H9 (cell line): ENCODE results near the gene FILIP1. TPM values are rescaled to one million over a fixed set of nuclear protein-coding genes. Genes with fewer than 3 reads are reported as not detected.

Source experiments
- DNase-seq: peaks from one replicate; pipeline ENCODE4 v3.0.0-alpha.2; 2017
- H2AFZ ChIP-seq: one replicate; pipeline ENCODE4 v1.6.1; 2013; ENCODE audit warnings: mild to moderate bottlenecking, low read length, control low read depth, moderate library complexity
- H2AK5ac ChIP-seq: 2 replicates; pipeline ENCODE4 v1.6.1; 2013; ENCODE audit warnings: low read length, control low read depth, mixed read lengths; ENCODE audit not compliant: insufficient read length
- H2BK120ac ChIP-seq: one replicate; pipeline ENCODE4 v1.6.1; 2013; ENCODE audit warnings: low read depth, mild to moderate bottlenecking, low read length, control low read depth, inconsistent platforms; ENCODE audit not compliant: poor library complexity, severe bottlenecking
- H2BK12ac ChIP-seq: 2 replicates; pipeline ENCODE4 v1.6.1; 2013; ENCODE audit warnings: low read length, control low read depth, mixed read lengths, low read depth; ENCODE audit not compliant: insufficient read length
- H2BK15ac ChIP-seq: 2 replicates; pipeline ENCODE4 v1.6.1; 2013; ENCODE audit warnings: low read depth, low read length, control low read depth
- H2BK20ac ChIP-seq: one replicate; pipeline ENCODE4 v1.6.1; 2013; ENCODE audit warnings: low read depth, mild to moderate bottlenecking, low read length, control low read depth, inconsistent platforms; ENCODE audit not compliant: poor library complexity, severe bottlenecking
- H2BK5ac ChIP-seq: 2 replicates; pipeline ENCODE4 v1.6.1; 2013; ENCODE audit warnings: low read length, control low read depth, mixed read lengths; ENCODE audit not compliant: insufficient read length
- H3K14ac ChIP-seq: 2 replicates; pipeline ENCODE4 v1.6.1; 2013; ENCODE audit warnings: low read length, control low read depth; ENCODE audit not compliant: insufficient read depth
- H3K18ac ChIP-seq: 2 replicates; pipeline ENCODE4 v1.6.1; 2013; ENCODE audit warnings: low read depth, mild to moderate bottlenecking, mixed read lengths, low read length, control low read depth; ENCODE audit not compliant: insufficient read length
- H3K23ac ChIP-seq: 2 replicates; pipeline ENCODE4 v1.6.1; 2013; ENCODE audit warnings: low read length, control low read depth, mixed read lengths, low read depth; ENCODE audit not compliant: insufficient read length
- H3K23me2 ChIP-seq: 2 replicates; pipeline ENCODE4 v1.6.1; 2013; ENCODE audit warnings: low read depth, mild to moderate bottlenecking, mixed read lengths, low read length, control low read depth; ENCODE audit not compliant: insufficient read length, poor library complexity, severe bottlenecking
- H3K27ac ChIP-seq: 2 replicates; pipeline ENCODE4 v1.5.1; 2013; ENCODE audit warnings: low read length, control low read depth, mixed read lengths, low read depth; ENCODE audit not compliant: insufficient read length
- H3K27me3 ChIP-seq: 2 replicates; pipeline ENCODE4 v1.6.1; 2013; ENCODE audit warnings: low read length, control low read depth, inconsistent platforms; ENCODE audit not compliant: insufficient read depth
- H3K4ac ChIP-seq: 2 replicates; pipeline ENCODE4 v1.6.1; 2013; ENCODE audit warnings: low read depth, mild to moderate bottlenecking, control low read depth, inconsistent platforms, low read length, moderate library complexity
- H3K4me1 ChIP-seq: 2 replicates; pipeline ENCODE4 v1.6.1; 2013; ENCODE audit warnings: low read length, control low read depth, inconsistent platforms; ENCODE audit not compliant: insufficient read depth
- H3K4me2 ChIP-seq: 2 replicates; pipeline ENCODE4 v1.6.1; 2013; ENCODE audit warnings: low read length, control low read depth, mixed read lengths; ENCODE audit not compliant: insufficient read length, insufficient read depth
- H3K56ac ChIP-seq: 2 replicates; pipeline ENCODE4 v1.6.1; 2013; ENCODE audit warnings: low read depth, mild to moderate bottlenecking, mixed read lengths, low read length, control low read depth; ENCODE audit not compliant: insufficient read length
- H3K79me1 ChIP-seq: 2 replicates; pipeline ENCODE4 v1.6.1; 2013; ENCODE audit warnings: low read depth, mild to moderate bottlenecking, moderate library complexity, low read length, control low read depth, inconsistent platforms; ENCODE audit not compliant: insufficient read depth, poor library complexity, severe bottlenecking
- H3K79me2 ChIP-seq: 2 replicates; pipeline ENCODE4 v1.6.1; 2013; ENCODE audit warnings: low read length, control low read depth, inconsistent platforms; ENCODE audit not compliant: insufficient read depth
- H3K9ac ChIP-seq: 2 replicates; pipeline ENCODE4 v1.6.1; 2013; ENCODE audit warnings: low read length, control low read depth, mixed read lengths; ENCODE audit not compliant: insufficient read length; ENCODE audit errors: extremely low read depth
- H3K9me3 ChIP-seq: one replicate; pipeline ENCODE4 v1.6.1; 2013; ENCODE audit warnings: low read depth, low read length, inconsistent platforms; ENCODE audit not compliant: control insufficient read depth
- H3T11ph ChIP-seq: one replicate; pipeline ENCODE4 v1.6.1; 2013; ENCODE audit warnings: mild to moderate bottlenecking, low read length, control low read depth, inconsistent platforms
- H4K20me1 ChIP-seq: one replicate; pipeline ENCODE4 v1.6.1; 2013; ENCODE audit not compliant: control insufficient read depth, insufficient read length, insufficient read depth
- H4K5ac ChIP-seq: 2 replicates; pipeline ENCODE4 v1.6.1; 2013; ENCODE audit warnings: low read depth, mild to moderate bottlenecking, mixed read lengths, low read length, control low read depth; ENCODE audit not compliant: insufficient read length
- H4K8ac ChIP-seq: replicated peaks from 2 replicates; pipeline ENCODE4 v1.6.1; 2013; ENCODE audit warnings: low read length, control low read depth, mixed read lengths, low read depth; ENCODE audit not compliant: insufficient read length
- H4K91ac ChIP-seq: 2 replicates; pipeline ENCODE4 v1.6.1; 2013; ENCODE audit warnings: low read depth, mild to moderate bottlenecking, moderate library complexity, mixed read lengths, low read length, control low read depth; ENCODE audit not compliant: insufficient read length
- H3K27ac Mint-ChIP-seq, 3 experiments: 2 replicates in 2 of 3; 3 replicates in 1 of 3; pipeline ENCODE4 v1.8.0; 2020 to 2021; ENCODE audit warnings: mixed read lengths in 3 of 3, mild to moderate bottlenecking in 1 of 3, moderate library complexity in 1 of 3
- H3K27me3 Mint-ChIP-seq: 2 replicates; pipeline ENCODE4 v1.8.0; 2021; ENCODE audit warnings: low read depth, mild to moderate bottlenecking, moderate library complexity, mixed read lengths
- H3K36me3 Mint-ChIP-seq, 3 experiments: 2 replicates in 2 of 3; 3 replicates in 1 of 3; pipeline ENCODE4 v1.8.0; 2020 to 2021; ENCODE audit warnings: low read depth in 3 of 3, mixed read lengths in 3 of 3; ENCODE audit not compliant: insufficient read depth in 1 of 3
- H3K4me1 Mint-ChIP-seq, 2 experiments: 2 replicates each; pipeline ENCODE4 v1.8.0; 2020; ENCODE audit warnings: mixed read lengths in 2 of 2
- H3K4me3 Mint-ChIP-seq, 2 experiments: 2 replicates in 1 of 2; 3 replicates in 1 of 2; pipeline ENCODE4 v1.8.0; 2020 to 2021; ENCODE audit warnings: mild to moderate bottlenecking in 2 of 2, mixed read lengths in 2 of 2, moderate library complexity in 1 of 2
- H3K9me3 Mint-ChIP-seq, 2 experiments: 2 replicates in 1 of 2; 3 replicates in 1 of 2; pipeline ENCODE4 v1.8.0; 2020; ENCODE audit warnings: mild to moderate bottlenecking in 2 of 2, mixed read lengths in 2 of 2, moderate library complexity in 1 of 2
- total RNA-seq: library from RNA; stranded (reverse); gene quantifications from 2 replicates; pipeline ENCODE4 v1.2.1, GENCODE V29; 2021
- TF ChIP-seq, protein P1 (sequence below): fragments of 200-600 bp; sonication (generic); conservative IDR thresholded peaks from 3 replicates; pipeline ENCODE4 v1.8.0; 2021; ENCODE audit warnings: antibody characterized with exemption, mild to moderate bottlenecking

FILIP1 gene
- total RNA-seq, 1 experiment from 2014 or later, result 10.5 TPM

DNA sequence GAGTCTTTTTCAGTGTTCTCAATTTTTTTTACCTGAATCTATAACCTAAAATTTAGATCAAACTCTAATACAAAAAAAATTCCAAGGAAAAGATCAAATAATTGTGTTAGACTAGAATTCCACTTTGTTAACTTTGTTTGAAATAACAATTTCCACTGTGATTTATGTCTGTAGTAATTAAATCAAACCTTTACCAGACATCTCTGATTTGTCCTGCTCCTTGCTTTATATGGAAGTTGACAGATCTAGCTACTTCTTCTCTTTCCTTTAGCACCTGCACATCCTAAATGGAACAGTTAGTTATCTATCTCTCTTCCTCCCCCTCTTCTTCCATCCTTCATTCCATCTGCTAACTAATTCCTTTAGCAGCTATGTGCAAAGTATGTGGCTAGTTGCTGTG lies 109.5 kb downstream of the FILIP1 start:
- Histone ChIP-seq H3K9ac (no peak overlapping the region), H3K4me1 (no peaks in the 10 kb centered on the region)
- peaks cover 19 to 20% of the 10 kb centered on the region in 2 experiments for H3K4me1 Mint-ChIP-seq

More for the DNA sequence above, 109.5 kb downstream of the FILIP1 start:
- DNase-seq, result no peak
- Histone ChIP-seq H2BK12ac (no peak overlapping the region), H4K91ac (no peak overlapping the region), H4K20me1 (no peaks in the 10 kb centered on the region), H2BK120ac (no peak overlapping the region), H4K5ac (no peak overlapping the region), H4K8ac (no peak overlapping the region), H2BK5ac (no peak overlapping the region), H3K4me2 (no peak overlapping the region), H3K18ac (no peak overlapping the region), H3T11ph (no peak overlapping the region), H2AFZ (no peak overlapping the region), H3K4ac (no peak overlapping the region), H3K9me3 (no peaks in the 10 kb centered on the region), H3K79me2 (no peaks in the 10 kb centered on the region; the same call in 1 of the 2 replicates), H3K23ac (no peak overlapping the region), H3K27ac (no peak overlapping the region), H2AK5ac (no peak overlapping the region), H3K14ac (no peak overlapping the region), H2BK20ac (no peak overlapping the region), H2BK15ac (no peak overlapping the region), H3K27me3 (no peaks in the 10 kb centered on the region), H3K23me2 (no peaks in the 10 kb centered on the region), H3K56ac (no peak overlapping the region), H3K79me1 (no peaks in the 10 kb centered on the region)
- no peak overlapping the region for H3K4me3 Mint-ChIP-seq
- H3K9me3 Mint-ChIP-seq, result peaks cover 0 to 5% of the 10 kb centered on the region in 2 experiments; a peak in 1 of 5 replicates
- no peak overlapping the region for H3K27ac Mint-ChIP-seq
- H3K36me3 Mint-ChIP-seq, result no peaks in the 10 kb centered on the region
- H3K27me3 Mint-ChIP-seq, result no peaks in the 10 kb centered on the region
- TF ChIP-seq, protein P1, sequence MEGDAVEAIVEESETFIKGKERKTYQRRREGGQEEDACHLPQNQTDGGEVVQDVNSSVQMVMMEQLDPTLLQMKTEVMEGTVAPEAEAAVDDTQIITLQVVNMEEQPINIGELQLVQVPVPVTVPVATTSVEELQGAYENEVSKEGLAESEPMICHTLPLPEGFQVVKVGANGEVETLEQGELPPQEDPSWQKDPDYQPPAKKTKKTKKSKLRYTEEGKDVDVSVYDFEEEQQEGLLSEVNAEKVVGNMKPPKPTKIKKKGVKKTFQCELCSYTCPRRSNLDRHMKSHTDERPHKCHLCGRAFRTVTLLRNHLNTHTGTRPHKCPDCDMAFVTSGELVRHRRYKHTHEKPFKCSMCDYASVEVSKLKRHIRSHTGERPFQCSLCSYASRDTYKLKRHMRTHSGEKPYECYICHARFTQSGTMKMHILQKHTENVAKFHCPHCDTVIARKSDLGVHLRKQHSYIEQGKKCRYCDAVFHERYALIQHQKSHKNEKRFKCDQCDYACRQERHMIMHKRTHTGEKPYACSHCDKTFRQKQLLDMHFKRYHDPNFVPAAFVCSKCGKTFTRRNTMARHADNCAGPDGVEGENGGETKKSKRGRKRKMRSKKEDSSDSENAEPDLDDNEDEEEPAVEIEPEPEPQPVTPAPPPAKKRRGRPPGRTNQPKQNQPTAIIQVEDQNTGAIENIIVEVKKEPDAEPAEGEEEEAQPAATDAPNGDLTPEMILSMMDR, result no peak
